NCI-H1930 (cell line): ENCODE results near the gene TTLL9.
"Not testable (repeated sequence)": the region's sequence is repeated elsewhere in the genome, so short reads cannot be mapped to it uniquely, and the experiment has no call there.

ENCODE experiments used
- DNase-seq, 2 experiments: peaks; one replicate each; lab custom pipeline; 2025; lab: John Stamatoyannopoulos, UW

TTLL9 gene

GRCh38 chr20:31883829-31884228 lies 13.4 kb downstream of the TTLL9 start:
- no peak for DNase-seq

- DNase-seq: no peak
Measured at GRCh38 chr20:31890646-31891045, 20.2 kb downstream of the TTLL9 start.

GRCh38 chr20:31894980-31895675 lies 24.7 kb downstream of the TTLL9 start:
- DNase-seq: no peak

- no peak for DNase-seq
Measured at GRCh38 chr20:31896049-31896448, 25.6 kb downstream of the TTLL9 start.

GRCh38 chr20:31897541-31897940 lies 27.1 kb downstream of the TTLL9 start:
- no peak for DNase-seq

- DNase-seq: no peak
Measured at GRCh38 chr20:31901615-31902014, 31.2 kb downstream of the TTLL9 start.

GRCh38 chr20:31903627-31904386 lies 33.4 kb downstream of the TTLL9 start:
- DNase-seq: no peak

GRCh38 chr20:31906001-31906400 lies 35.6 kb downstream of the TTLL9 start:
- no peak for DNase-seq

- no peak for DNase-seq
Measured at GRCh38 chr20:31907046-31907445, 36.6 kb downstream of the TTLL9 start.

- no peak for DNase-seq
Measured at GRCh38 chr20:31908016-31908415, 37.6 kb downstream of the TTLL9 start.

GRCh38 chr20:31908424-31908823 lies 38.0 kb downstream of the TTLL9 start:
- no peak for DNase-seq

GRCh38 chr20:31909253-31910070 lies 39.0 kb downstream of the TTLL9 start:
- no peak for DNase-seq

- DNase-seq: no peak
Measured at GRCh38 chr20:31910071-31910803, 39.8 kb downstream of the TTLL9 start.

- no peak for DNase-seq
Measured at GRCh38 chr20:31913431-31914157, 43.2 kb downstream of the TTLL9 start.

GRCh38 chr20:31914170-31914569 lies 43.7 kb downstream of the TTLL9 start:
- no peak for DNase-seq

GRCh38 chr20:31915491-31916280 lies 45.3 kb downstream of the TTLL9 start:
- DNase-seq: no peak

GRCh38 chr20:31916708-31917107 lies 46.3 kb downstream of the TTLL9 start:
- DNase-seq: no peak

GRCh38 chr20:31917962-31918412 lies 47.6 kb downstream of the TTLL9 start:
- not testable (repeated sequence) for DNase-seq

- no peak for DNase-seq
Measured at GRCh38 chr20:31918466-31919105, 48.2 kb downstream of the TTLL9 start.
